Ovary (tissue), 3 donors: Measurements from ENCODE around the gene UNCX.

Experiments
- POLR2A ChIP-seq: fragments of 450-650 bp; IDR thresholded peaks from one replicate; pipeline ENCODE4 v1.6.1; 2017; ENCODE audit warnings: antibody characterized with exemption, mild to moderate bottlenecking, moderate library complexity
- TF ChIP-seq, protein P1 (sequence below), 3 donors: fragments of 450-650 bp in 2 of 3; fragments of 200-600 bp in 1 of 3; IDR thresholded peaks; one replicate each; pipeline versions ENCODE4 v1.5.1 to v1.8.0; 2016 to 2022; ENCODE audit warnings: antibody characterized with exemption in 3 of 3, mild to moderate bottlenecking in 1 of 3
- donor health status: DM: no; HTN: no; CAD: no.

DNA sequence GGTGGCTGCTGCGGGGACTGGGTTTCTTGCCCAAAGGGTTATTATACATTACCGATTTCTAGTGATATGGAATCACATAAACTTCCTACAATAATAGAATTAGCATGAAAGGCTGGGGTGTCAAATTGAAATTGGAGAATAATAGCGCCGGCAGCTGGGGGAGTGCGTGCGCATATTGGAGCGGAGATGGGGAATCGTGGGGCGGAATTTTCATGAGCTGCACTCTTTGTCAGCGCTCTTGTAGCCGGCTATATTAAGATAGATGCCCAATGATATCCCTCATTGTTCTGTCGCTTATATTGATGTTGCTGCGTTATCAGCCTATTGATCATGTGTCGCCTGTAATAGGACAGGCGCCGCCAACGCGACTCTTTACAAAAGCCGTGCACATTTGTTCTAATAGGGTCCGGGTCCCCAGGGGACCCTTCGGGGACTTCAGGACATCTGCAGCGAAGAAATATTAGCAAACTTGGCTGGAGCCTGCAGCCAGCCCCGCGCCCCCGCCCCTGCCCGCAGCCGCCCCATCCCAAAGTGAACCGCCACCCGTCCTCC is 5.1 kb downstream of the UNCX start:
- TF ChIP-seq, protein P1, sequence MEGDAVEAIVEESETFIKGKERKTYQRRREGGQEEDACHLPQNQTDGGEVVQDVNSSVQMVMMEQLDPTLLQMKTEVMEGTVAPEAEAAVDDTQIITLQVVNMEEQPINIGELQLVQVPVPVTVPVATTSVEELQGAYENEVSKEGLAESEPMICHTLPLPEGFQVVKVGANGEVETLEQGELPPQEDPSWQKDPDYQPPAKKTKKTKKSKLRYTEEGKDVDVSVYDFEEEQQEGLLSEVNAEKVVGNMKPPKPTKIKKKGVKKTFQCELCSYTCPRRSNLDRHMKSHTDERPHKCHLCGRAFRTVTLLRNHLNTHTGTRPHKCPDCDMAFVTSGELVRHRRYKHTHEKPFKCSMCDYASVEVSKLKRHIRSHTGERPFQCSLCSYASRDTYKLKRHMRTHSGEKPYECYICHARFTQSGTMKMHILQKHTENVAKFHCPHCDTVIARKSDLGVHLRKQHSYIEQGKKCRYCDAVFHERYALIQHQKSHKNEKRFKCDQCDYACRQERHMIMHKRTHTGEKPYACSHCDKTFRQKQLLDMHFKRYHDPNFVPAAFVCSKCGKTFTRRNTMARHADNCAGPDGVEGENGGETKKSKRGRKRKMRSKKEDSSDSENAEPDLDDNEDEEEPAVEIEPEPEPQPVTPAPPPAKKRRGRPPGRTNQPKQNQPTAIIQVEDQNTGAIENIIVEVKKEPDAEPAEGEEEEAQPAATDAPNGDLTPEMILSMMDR (IDR thresholded peaks at IDR 0.05) = no peak
- TF ChIP-seq POLR2A = no peak
